Measurements from ENCODE around the gene AFAP1. TPM values are rescaled to one million over a fixed set of nuclear protein-coding genes. Genes with fewer than 3 reads are reported as not detected.

The AFAP1 gene
- polyA plus RNA-seq, 3 donors, result not detected

DNA sequence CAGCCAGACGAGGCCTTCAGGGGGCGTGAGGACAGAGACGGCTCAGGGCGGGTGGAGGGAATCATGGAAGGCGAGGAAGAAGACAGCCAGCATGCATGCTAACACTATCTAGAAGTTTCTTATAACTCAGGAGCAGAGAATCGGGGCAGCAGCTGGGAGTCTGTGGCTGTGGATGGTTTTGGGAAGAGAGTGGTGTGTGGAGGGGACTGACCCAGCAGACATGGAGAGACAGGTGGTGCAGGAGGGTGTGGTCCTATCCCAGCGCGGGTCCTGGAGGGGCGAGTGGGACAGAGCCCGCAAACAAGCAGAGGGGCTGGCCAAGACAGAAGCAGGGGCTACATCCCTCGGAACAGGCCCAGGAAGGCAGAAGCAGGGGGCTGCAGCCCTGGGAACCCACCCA is 192.1 kb downstream of the AFAP1 start:
- Histone ChIP-seq H3K27me3 (ENCODE audit: control insufficient read depth in 2 of 2, insufficient read depth in 2 of 2, low read length in 2 of 2) (no peaks in the 10 kb centered on the region), H3K9me3 (replicated peaks in 1 of 2; ENCODE audit: control insufficient read depth in 1 of 2, insufficient read depth in 1 of 2, low read length in 2 of 2) (no peaks in the 10 kb centered on the region), H3K4me3 (replicated peaks in 1 of 3; ENCODE audit: low read depth in 2 of 3, low read length in 3 of 3) (no peak overlapping the region), H3K27ac (ENCODE audit: low read depth in 1 of 2, low read length in 2 of 2) (peak overlapping the region; percentile 59 to 65), H3K4me2 (replicated peaks; ENCODE audit: extremely low read depth, low read length, poor library complexity, severe bottlenecking) (peak overlapping the region; percentile 9), H3K79me2 (ENCODE audit: insufficient read depth, low read length) (no peaks in the 10 kb centered on the region), H3K9ac (ENCODE audit: insufficient read depth, low read length, poor library complexity, severe bottlenecking) (peak overlapping the region; percentile 17), H3K4me1 (ENCODE audit: control insufficient read depth in 1 of 2, insufficient read depth in 2 of 2, low read length in 2 of 2) (peaks cover 80 to 82% of the 10 kb centered on the region in 2 donors), H4K20me1 (ENCODE audit: insufficient read depth, low read length) (no peaks in the 10 kb centered on the region), H2AFZ (ENCODE audit: insufficient read depth, low read depth, low read length, poor library complexity, severe bottlenecking) (no peak overlapping the region), H3K36me3 (replicated peaks in 1 of 2; ENCODE audit: control insufficient read depth in 1 of 2, insufficient read depth in 2 of 2, low read length in 2 of 2) (no peaks in the 10 kb centered on the region)
- Mint-ChIP-seq H3K27ac (peak overlapping the region in 5 of 7 donors; percentile 68 to 89 (median 81)), H3K9me3 (peaks cover 0 to 1% (median 0%) of the 10 kb centered on the region in 7 donors), H3K4me3 (peak overlapping the region in 1 of 2 donors; percentile 62), H3K36me3 (peaks cover 2 to 3% of the 10 kb centered on the region in 2 donors), H3K27me3 (ENCODE audit: low read depth in 3 of 3) (peaks cover 7 to 12% (median 9%) of the 10 kb centered on the region in 3 donors), H3K4me1 (peaks cover 75% of the 10 kb centered on the region)
- intact Hi-C loops (cut with micrococcal nuclease), result no loop called here
- TF ChIP-seq, protein P1, sequence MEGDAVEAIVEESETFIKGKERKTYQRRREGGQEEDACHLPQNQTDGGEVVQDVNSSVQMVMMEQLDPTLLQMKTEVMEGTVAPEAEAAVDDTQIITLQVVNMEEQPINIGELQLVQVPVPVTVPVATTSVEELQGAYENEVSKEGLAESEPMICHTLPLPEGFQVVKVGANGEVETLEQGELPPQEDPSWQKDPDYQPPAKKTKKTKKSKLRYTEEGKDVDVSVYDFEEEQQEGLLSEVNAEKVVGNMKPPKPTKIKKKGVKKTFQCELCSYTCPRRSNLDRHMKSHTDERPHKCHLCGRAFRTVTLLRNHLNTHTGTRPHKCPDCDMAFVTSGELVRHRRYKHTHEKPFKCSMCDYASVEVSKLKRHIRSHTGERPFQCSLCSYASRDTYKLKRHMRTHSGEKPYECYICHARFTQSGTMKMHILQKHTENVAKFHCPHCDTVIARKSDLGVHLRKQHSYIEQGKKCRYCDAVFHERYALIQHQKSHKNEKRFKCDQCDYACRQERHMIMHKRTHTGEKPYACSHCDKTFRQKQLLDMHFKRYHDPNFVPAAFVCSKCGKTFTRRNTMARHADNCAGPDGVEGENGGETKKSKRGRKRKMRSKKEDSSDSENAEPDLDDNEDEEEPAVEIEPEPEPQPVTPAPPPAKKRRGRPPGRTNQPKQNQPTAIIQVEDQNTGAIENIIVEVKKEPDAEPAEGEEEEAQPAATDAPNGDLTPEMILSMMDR (IDR thresholded peaks at IDR 0.05), result no peak
- no peak for DNase-seq
- 94% methylated on average over 10 of the region's 11 CpGs for WGBS (ENCODE audit: insufficient coverage)

DNA sequence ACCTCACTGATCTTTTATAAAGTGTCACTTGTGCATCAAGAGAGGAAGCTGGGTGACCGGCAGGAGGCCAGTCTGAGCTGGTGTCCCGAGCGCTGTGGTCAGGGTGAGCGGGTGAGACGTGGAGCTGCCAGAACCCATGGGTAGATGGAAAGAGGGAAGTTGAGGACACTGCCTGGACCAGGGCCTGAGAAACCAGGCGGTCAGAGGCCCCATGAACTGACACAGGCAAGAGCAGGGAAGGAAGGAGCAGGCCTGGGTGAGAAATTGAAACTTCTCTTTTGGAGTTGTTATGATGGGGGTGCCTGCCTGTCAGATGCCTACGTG is 192.6 kb downstream of the AFAP1 start:
- peaks cover 7 to 9% (median 9%) of the 10 kb centered on the region in 3 donors for H3K27me3 Mint-ChIP-seq (ENCODE audit: low read depth in 3 of 3)
- Histone ChIP-seq H2AFZ (ENCODE audit: insufficient read depth, low read depth, low read length, poor library complexity, severe bottlenecking) (no peak overlapping the region), H3K4me1 (ENCODE audit: control insufficient read depth in 1 of 2, insufficient read depth in 2 of 2, low read length in 2 of 2) (peaks cover 83% of the 10 kb centered on the region in 2 donors), H3K36me3 (replicated peaks in 1 of 2; ENCODE audit: control insufficient read depth in 1 of 2, insufficient read depth in 2 of 2, low read length in 2 of 2) (no peaks in the 10 kb centered on the region), H3K4me3 (replicated peaks in 1 of 3; ENCODE audit: low read depth in 2 of 3, low read length in 3 of 3) (no peak overlapping the region), H3K27me3 (ENCODE audit: control insufficient read depth in 2 of 2, insufficient read depth in 2 of 2, low read length in 2 of 2) (no peaks in the 10 kb centered on the region), H4K20me1 (ENCODE audit: insufficient read depth, low read length) (no peaks in the 10 kb centered on the region), H3K79me2 (ENCODE audit: insufficient read depth, low read length) (no peaks in the 10 kb centered on the region), H3K27ac (ENCODE audit: low read depth in 1 of 2, low read length in 2 of 2) (peak overlapping the region; percentile 59 to 65), H3K9ac (ENCODE audit: insufficient read depth, low read length, poor library complexity, severe bottlenecking) (peak overlapping the region; percentile 17), H3K9me3 (replicated peaks in 1 of 2; ENCODE audit: control insufficient read depth in 1 of 2, insufficient read depth in 1 of 2, low read length in 2 of 2) (no peaks in the 10 kb centered on the region), H3K4me2 (replicated peaks; ENCODE audit: extremely low read depth, low read length, poor library complexity, severe bottlenecking) (peak overlapping the region; percentile 9)
- peak; percentile 17 to 75 (median 75) for DNase-seq
- peak overlapping the region; percentile 13 to 62 for H3K4me3 Mint-ChIP-seq
- H3K36me3 Mint-ChIP-seq, result peaks cover 2 to 3% of the 10 kb centered on the region in 2 donors
- H3K9me3 Mint-ChIP-seq, result peaks cover 0 to 1% (median 0%) of the 10 kb centered on the region in 7 donors
- intact Hi-C loops (cut with micrococcal nuclease), result no loop called here
- 31% methylated on average over 7 of the region's 7 CpGs for WGBS (ENCODE audit: insufficient coverage)
- peaks cover 79% of the 10 kb centered on the region for H3K4me1 Mint-ChIP-seq
- H3K27ac Mint-ChIP-seq, result peak overlapping the region in 6 of 7 donors; percentile 43 to 89 (median 84)
- TF ChIP-seq, protein P1 (IDR thresholded peaks at IDR 0.05), result no peak
